ENCODE measurements around the gene CLASRP. TPM values are rescaled to one million over a fixed set of nuclear protein-coding genes. Genes with fewer than 3 reads are reported as not detected.

CLASRP gene
- total RNA-seq, 1 experiment from 2014 or later = 88.0 TPM

- no peak for TF ChIP-seq IRF1 (CRISPR knock-in tag; IDR thresholded peaks at IDR 0.05)
These were observed 13.2 kb downstream of the CLASRP start (continued) for GRCh38 chr19:45051929-45052579.

- Mint-ChIP-seq H3K27ac (no peak overlapping the region), H3K4me3 (no peak overlapping the region), H3K9me3 (no peaks in the 10 kb centered on the region), H3K27me3 (ENCODE audit: low read depth) (no peaks in the 10 kb centered on the region), H3K36me3 (peaks cover 63% of the 10 kb centered on the region), H3K4me1 (peaks cover 3% of the 10 kb centered on the region; the same call in 1 of the 2 replicates)
- TF ChIP-seq NFATC4 (CRISPR knock-in tag; IDR thresholded peaks at IDR 0.05) = no peak
- no peak for TF ChIP-seq ZNF121 (CRISPR knock-in tag; IDR thresholded peaks at IDR 0.05)
- TF ChIP-seq OVOL2 (CRISPR knock-in tag; IDR thresholded peaks at IDR 0.05; ENCODE audit: borderline replicate concordance) = no peak
- no peak for TF ChIP-seq GTF2I (CRISPR knock-in tag; conservative IDR thresholded peaks at IDR 0.05)
- TF ChIP-seq CREB1 (CRISPR knock-in tag; IDR thresholded peaks at IDR 0.05) = no peak
- no peak for TF ChIP-seq ZNF532 (CRISPR knock-in tag; IDR thresholded peaks at IDR 0.05; ENCODE audit: borderline replicate concordance)
- no peak for TF ChIP-seq ZNF671 (CRISPR knock-in tag; IDR thresholded peaks at IDR 0.05)
- no peak for TF ChIP-seq MAX (CRISPR knock-in tag; IDR thresholded peaks at IDR 0.05)
- CTCF ChIA-PET = interaction anchor here (0.7 to 1.7 kb wide), 3 partner anchors 15 to 68 kb away, joined by 3 to 6 read pairs (median 3); partner anchors contain the start of gene CLASRP
- ATAC-seq = no peak
- no peak for DNase-seq (ENCODE audit: low spot score)
- POLR2A ChIA-PET = interaction anchor here (0.9 kb wide), 1 partner anchor 18 kb away, joined by 4 read pairs; the partner anchor contains the start of gene CLASRP
These were observed 18.0 kb downstream of the CLASRP start for GRCh38 chr19:45056831-45057230.

- no peak for DNase-seq (ENCODE audit: low spot score)
- CTCF ChIA-PET = interaction anchor here (1.1 to 1.7 kb wide), 3 partner anchors 15 to 68 kb away, joined by 3 to 6 read pairs (median 3); no protein-coding TSS in a partner anchor
- ATAC-seq = no peak
- Mint-ChIP-seq H3K27ac (no peak overlapping the region), H3K4me1 (peaks cover 3% of the 10 kb centered on the region; the same call in 1 of the 2 replicates), H3K36me3 (peaks cover 60% of the 10 kb centered on the region), H3K4me3 (no peak overlapping the region), H3K27me3 (ENCODE audit: low read depth) (no peaks in the 10 kb centered on the region), H3K9me3 (no peaks in the 10 kb centered on the region)
- TF ChIP-seq ZBTB43 (CRISPR knock-in tag; IDR thresholded peaks at IDR 0.05) (no peak), NFE2L1 (CRISPR knock-in tag; IDR thresholded peaks at IDR 0.05) (no peak), OVOL2 (CRISPR knock-in tag; IDR thresholded peaks at IDR 0.05; ENCODE audit: borderline replicate concordance) (no peak), ZNF425 (CRISPR knock-in tag; conservative IDR thresholded peaks at IDR 0.05) (no peak), MAX (CRISPR knock-in tag; IDR thresholded peaks at IDR 0.05) (no peak), ZNF416 (CRISPR knock-in tag; IDR thresholded peaks at IDR 0.05) (no peak), GRHL2 (CRISPR knock-in tag; IDR thresholded peaks at IDR 0.05; ENCODE audit: insufficient replicate concordance, severe bottlenecking) (no peak)
- POLR2A ChIA-PET = interaction anchor here (0.9 kb wide), 1 partner anchor 19 kb away, joined by 4 read pairs; the partner anchor contains the start of gene CLASRP
These were observed 18.6 kb downstream of the CLASRP start for GRCh38 chr19:45057444-45057843.
